ENCODE data around the gene HPCAL1. TPM values are rescaled to one million over a fixed set of nuclear protein-coding genes. Genes with fewer than 3 reads are reported as not detected.

Gene HPCAL1
- total and polyA plus RNA-seq, 2 of the 8 experiments (the other 6 are each of a cell fraction or from before 2014, with no cell fraction given) = 5.8 to 8.6 TPM

DNA sequence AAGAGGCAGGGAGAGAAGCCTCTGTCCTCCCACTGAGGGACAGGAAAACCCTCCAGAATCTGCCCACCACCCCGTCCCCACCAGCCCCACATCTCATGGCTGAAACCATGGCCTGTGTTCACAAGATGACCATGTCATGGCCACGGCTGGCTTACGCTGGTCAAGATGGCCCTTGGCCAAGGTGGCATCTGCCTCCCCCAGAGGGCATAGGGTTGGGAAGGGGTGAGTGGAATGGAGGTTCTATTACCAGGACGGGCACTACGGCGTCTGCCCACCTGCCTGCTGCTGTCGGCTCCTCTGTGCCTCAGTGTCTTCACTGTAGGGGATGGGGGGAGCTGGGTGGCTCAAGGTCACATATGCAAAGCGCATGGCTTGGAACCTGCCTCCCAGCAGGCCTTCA lies 125.7 kb downstream of the HPCAL1 start:
- peaks cover 0 to 8% (median 3%) of the 10 kb centered on the region in 4 experiments; a peak in 3 of 7 replicates for H3K27me3 ChIP-seq (replicated peaks in 1 of 4; ENCODE audit: control insufficient read depth in 3 of 4, extremely low read depth in 1 of 4, insufficient read depth in 3 of 4, low read length in 3 of 4)
- DNase-seq (ENCODE audit: low read depth in 1 of 2, low spot score in 2 of 2) = no peak
- H3K36me3 ChIP-seq (ENCODE audit: control insufficient read depth in 2 of 4, insufficient read depth in 4 of 4, low read length in 3 of 4) = no peaks in the 10 kb centered on the region
- H2BK120ac ChIP-seq (replicated peaks; ENCODE audit: low read depth, low read length) = no peak overlapping the region
- H3K9ac ChIP-seq (replicated peaks in 1 of 4; ENCODE audit: extremely low read depth in 1 of 4, low read depth in 3 of 4, low read length in 3 of 4) = no peak overlapping the region
- no peak overlapping the region for H2BK20ac ChIP-seq (ENCODE audit: low read length)
- H4K8ac ChIP-seq (ENCODE audit: extremely low read depth, insufficient read depth, low read length) = no peak overlapping the region; the same call in 1 of the 2 replicates
- CTCF ChIA-PET (ENCODE audit: partially characterized antibody) = interaction anchor here (0.7 kb wide), 1 partner anchor 299 kb away, joined by 3 read pairs; no protein-coding TSS in a partner anchor
- no peak overlapping the region for H3K14ac ChIP-seq (ENCODE audit: insufficient read length)
- H2BK12ac ChIP-seq (ENCODE audit: low read depth, low read length) = no peak overlapping the region
- no peak overlapping the region for H4K5ac ChIP-seq (ENCODE audit: insufficient read length, low read depth, low read length)
- POLR2A ChIA-PET (ENCODE audit: partially characterized antibody) = interaction anchor here (0.6 kb wide), 1 partner anchor 18 kb away, joined by 3 read pairs; no protein-coding TSS in a partner anchor
- no peak overlapping the region for H3K4me2 ChIP-seq (ENCODE audit: insufficient read depth in 1 of 2, low read depth in 2 of 2, low read length in 2 of 2)
- H3K18ac ChIP-seq (ENCODE audit: extremely low read depth, low read length) = no peak overlapping the region
- no peak overlapping the region for H3K4ac ChIP-seq (replicated peaks; ENCODE audit: insufficient read length, low read depth, low read length)
- no peak overlapping the region for H3K27ac ChIP-seq (ENCODE audit: low read depth, low read length)
- peaks cover 0 to 5% of the 10 kb centered on the region in 2 experiments for H4K20me1 ChIP-seq (replicated peaks in 1 of 2; ENCODE audit: control insufficient read depth in 1 of 2, insufficient read depth in 2 of 2, low read length in 2 of 2)
- H3K23me2 ChIP-seq (ENCODE audit: low read depth, low read length) = peaks cover 8% of the 10 kb centered on the region
- WGBS, 2 experiments (ENCODE audit: extremely low coverage in 1 of 2, insufficient coverage in 1 of 2, insufficient read length in 1 of 2, insufficient replicate concordance in 2 of 2, low coverage in 1 of 2, low lambda C conversion rate in 2 of 2, missing lambda C conversion rate in 1 of 2) = 89% methylated on average over 7 of the region's 8 CpGs; no CpG with 5 or more reads in 1 of the 2 experiments
- no peak overlapping the region for H2AFZ ChIP-seq (ENCODE audit: low read length)
- no peak overlapping the region for H2BK15ac ChIP-seq (ENCODE audit: low read length)
- no peak overlapping the region for H3K23ac ChIP-seq (ENCODE audit: insufficient read length)
- H3K79me1 ChIP-seq (ENCODE audit: low read depth, low read length) = no peaks in the 10 kb centered on the region
- H3K4me3 ChIP-seq (ENCODE audit: extremely low read depth in 1 of 4, insufficient read depth in 2 of 4, low read depth in 3 of 4, low read length in 4 of 4) = no peak overlapping the region
- no peaks in the 10 kb centered on the region for H3K9me3 ChIP-seq (ENCODE audit: insufficient read depth in 2 of 2, low read depth in 1 of 2, low read length in 1 of 2)
- no peak overlapping the region for H2BK5ac ChIP-seq (ENCODE audit: low read depth, low read length)
- no peaks in the 10 kb centered on the region for H3K79me2 ChIP-seq (ENCODE audit: control insufficient read depth in 1 of 2, insufficient read depth in 2 of 2, low read length in 2 of 2)
- no peak overlapping the region for H4K91ac ChIP-seq (replicated peaks; ENCODE audit: insufficient read length, low read length)
- FAIRE-seq = no peak
- peaks cover 0 to 3% (median 1%) of the 10 kb centered on the region in 4 experiments; a peak in 3 of 7 replicates for H3K4me1 ChIP-seq (replicated peaks in 1 of 4; ENCODE audit: control insufficient read depth in 3 of 4, insufficient read depth in 4 of 4, low read length in 3 of 4)
- H3K56ac ChIP-seq (replicated peaks; ENCODE audit: insufficient read length, low read depth, low read length) = no peak overlapping the region
- H2AK5ac ChIP-seq (ENCODE audit: low read depth, low read length) = no peak overlapping the region; the same call in 1 of the 2 replicates
- TF ChIP-seq SP1 (IDR thresholded peaks at IDR 0.05; ENCODE audit: low read depth, low read length) = no peak
- no peak for TF ChIP-seq FOSL1 (IDR thresholded peaks at IDR 0.05; ENCODE audit: insufficient read depth, low read depth, low read length)
- TF ChIP-seq SIN3A (conservative IDR thresholded peaks at IDR 0.05 in 1 of 2, IDR thresholded peaks at IDR 0.05 in 1 of 2; ENCODE audit: low read depth in 1 of 2, low read length in 2 of 2) = no peak
- TF ChIP-seq TAF1 (IDR thresholded peaks at IDR 0.05; ENCODE audit: low read depth, low read length) = no peak
- no peak for TF ChIP-seq NANOG (IDR thresholded peaks at IDR 0.05; ENCODE audit: insufficient read depth, low read depth, low read length, poor library complexity, severe bottlenecking)
- TF ChIP-seq TEAD4 (IDR thresholded peaks at IDR 0.05; ENCODE audit: low read depth, low read length) = no peak
- no peak for TF ChIP-seq RAD21 (IDR thresholded peaks at IDR 0.05 in 1 of 2, conservative IDR thresholded peaks at IDR 0.05 in 1 of 2; ENCODE audit: low read depth in 2 of 2, low read length in 2 of 2)
- TF ChIP-seq ZNF274 (IDR thresholded peaks at IDR 0.05; ENCODE audit: borderline replicate concordance, extremely low read depth, low read length) = no peak
- no peak for TF ChIP-seq SIX5 (IDR thresholded peaks at IDR 0.05; ENCODE audit: low read depth, low read length)
- no peak for TF ChIP-seq TAF7 (optimal IDR thresholded peaks at IDR 0.05; ENCODE audit: borderline replicate concordance, low read depth, low read length)
- no peak for TF ChIP-seq CEBPB (IDR thresholded peaks at IDR 0.05; ENCODE audit: low read depth, low read length)
- no peak for TF ChIP-seq CTBP2 (IDR thresholded peaks at IDR 0.05; ENCODE audit: borderline replicate concordance, insufficient read depth, insufficient read length, low read length)
- TF ChIP-seq POLR2AphosphoS5 (IDR thresholded peaks at IDR 0.05; ENCODE audit: low read depth, low read length) = no peak
- TF ChIP-seq KDM5A (IDR thresholded peaks at IDR 0.05; ENCODE audit: low read length) = no peak
